ENCODE data around the gene MICAL1.

The MICAL1 gene

DNA sequence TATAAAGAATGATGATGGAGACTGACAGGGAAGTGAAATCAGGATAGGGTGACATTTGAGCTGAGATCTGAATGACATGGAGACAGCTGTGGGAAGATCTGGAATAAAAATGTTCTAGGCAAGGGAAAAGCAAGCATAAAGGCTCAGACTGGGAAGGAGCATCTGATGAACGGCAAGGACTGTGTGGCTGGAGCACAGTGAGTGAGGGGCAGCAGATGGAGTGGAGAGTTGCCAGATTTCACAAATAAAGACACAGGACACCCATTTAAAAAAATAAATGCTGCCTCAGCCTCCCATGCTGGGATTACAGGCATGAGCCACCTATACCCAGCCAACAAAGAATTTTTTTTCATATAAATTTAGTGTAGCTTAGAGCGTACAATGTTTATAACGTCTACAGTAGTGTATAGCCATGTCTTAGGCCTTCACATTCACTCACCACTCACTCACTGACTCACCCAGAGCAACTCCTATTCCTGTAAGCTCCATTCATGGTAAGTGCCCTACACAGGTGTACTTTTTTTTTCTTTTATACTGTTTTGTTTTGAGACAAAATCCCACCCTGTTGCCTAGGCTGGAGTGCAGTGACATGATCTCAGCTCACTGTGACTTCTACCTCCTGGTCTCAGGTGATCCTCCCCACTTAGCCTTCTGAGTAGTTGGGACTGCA, 29.8 kb upstream of the MICAL1 start:
- H3K27ac ChIP-seq (replicated peaks): no peak overlapping the region
- no peaks in the 10 kb centered on the region for H3K27me3 ChIP-seq (ENCODE audit: insufficient read depth, poor library complexity, severe bottlenecking)
- TF ChIP-seq, protein P1, sequence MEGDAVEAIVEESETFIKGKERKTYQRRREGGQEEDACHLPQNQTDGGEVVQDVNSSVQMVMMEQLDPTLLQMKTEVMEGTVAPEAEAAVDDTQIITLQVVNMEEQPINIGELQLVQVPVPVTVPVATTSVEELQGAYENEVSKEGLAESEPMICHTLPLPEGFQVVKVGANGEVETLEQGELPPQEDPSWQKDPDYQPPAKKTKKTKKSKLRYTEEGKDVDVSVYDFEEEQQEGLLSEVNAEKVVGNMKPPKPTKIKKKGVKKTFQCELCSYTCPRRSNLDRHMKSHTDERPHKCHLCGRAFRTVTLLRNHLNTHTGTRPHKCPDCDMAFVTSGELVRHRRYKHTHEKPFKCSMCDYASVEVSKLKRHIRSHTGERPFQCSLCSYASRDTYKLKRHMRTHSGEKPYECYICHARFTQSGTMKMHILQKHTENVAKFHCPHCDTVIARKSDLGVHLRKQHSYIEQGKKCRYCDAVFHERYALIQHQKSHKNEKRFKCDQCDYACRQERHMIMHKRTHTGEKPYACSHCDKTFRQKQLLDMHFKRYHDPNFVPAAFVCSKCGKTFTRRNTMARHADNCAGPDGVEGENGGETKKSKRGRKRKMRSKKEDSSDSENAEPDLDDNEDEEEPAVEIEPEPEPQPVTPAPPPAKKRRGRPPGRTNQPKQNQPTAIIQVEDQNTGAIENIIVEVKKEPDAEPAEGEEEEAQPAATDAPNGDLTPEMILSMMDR (IDR thresholded peaks at IDR 0.05; ENCODE audit: insufficient read depth, low read length): no peak
- TF ChIP-seq SPI1 (IDR thresholded peaks at IDR 0.05; ENCODE audit: borderline replicate concordance, low read depth) (no peak), GABPA (IDR thresholded peaks at IDR 0.05; ENCODE audit: low read depth) (no peak), POLR2AphosphoS5 (IDR thresholded peaks at IDR 0.05; ENCODE audit: low read depth) (no peak)
- TF ChIP-seq, protein P2, sequence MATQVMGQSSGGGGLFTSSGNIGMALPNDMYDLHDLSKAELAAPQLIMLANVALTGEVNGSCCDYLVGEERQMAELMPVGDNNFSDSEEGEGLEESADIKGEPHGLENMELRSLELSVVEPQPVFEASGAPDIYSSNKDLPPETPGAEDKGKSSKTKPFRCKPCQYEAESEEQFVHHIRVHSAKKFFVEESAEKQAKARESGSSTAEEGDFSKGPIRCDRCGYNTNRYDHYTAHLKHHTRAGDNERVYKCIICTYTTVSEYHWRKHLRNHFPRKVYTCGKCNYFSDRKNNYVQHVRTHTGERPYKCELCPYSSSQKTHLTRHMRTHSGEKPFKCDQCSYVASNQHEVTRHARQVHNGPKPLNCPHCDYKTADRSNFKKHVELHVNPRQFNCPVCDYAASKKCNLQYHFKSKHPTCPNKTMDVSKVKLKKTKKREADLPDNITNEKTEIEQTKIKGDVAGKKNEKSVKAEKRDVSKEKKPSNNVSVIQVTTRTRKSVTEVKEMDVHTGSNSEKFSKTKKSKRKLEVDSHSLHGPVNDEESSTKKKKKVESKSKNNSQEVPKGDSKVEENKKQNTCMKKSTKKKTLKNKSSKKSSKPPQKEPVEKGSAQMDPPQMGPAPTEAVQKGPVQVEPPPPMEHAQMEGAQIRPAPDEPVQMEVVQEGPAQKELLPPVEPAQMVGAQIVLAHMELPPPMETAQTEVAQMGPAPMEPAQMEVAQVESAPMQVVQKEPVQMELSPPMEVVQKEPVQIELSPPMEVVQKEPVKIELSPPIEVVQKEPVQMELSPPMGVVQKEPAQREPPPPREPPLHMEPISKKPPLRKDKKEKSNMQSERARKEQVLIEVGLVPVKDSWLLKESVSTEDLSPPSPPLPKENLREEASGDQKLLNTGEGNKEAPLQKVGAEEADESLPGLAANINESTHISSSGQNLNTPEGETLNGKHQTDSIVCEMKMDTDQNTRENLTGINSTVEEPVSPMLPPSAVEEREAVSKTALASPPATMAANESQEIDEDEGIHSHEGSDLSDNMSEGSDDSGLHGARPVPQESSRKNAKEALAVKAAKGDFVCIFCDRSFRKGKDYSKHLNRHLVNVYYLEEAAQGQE (IDR thresholded peaks at IDR 0.05; ENCODE audit: insufficient replicate concordance, low read depth): no peak
- DNase-seq (ENCODE audit: low read depth in 1 of 2, low spot score in 1 of 2): no peak
- no peak overlapping the region for H3K4me3 ChIP-seq (replicated peaks; ENCODE audit: insufficient read depth, low read length)

GRCh38 chr6:109484122-109484521, 28.6 kb upstream of the MICAL1 start:
- Histone ChIP-seq H3K27me3 (ENCODE audit: insufficient read depth, poor library complexity, severe bottlenecking) (no peaks in the 10 kb centered on the region), H3K27ac (replicated peaks) (no peak overlapping the region), H3K4me3 (replicated peaks; ENCODE audit: insufficient read depth, low read length) (no peak overlapping the region)
- DNase-seq (ENCODE audit: low read depth in 1 of 2, low spot score in 1 of 2): no peak
- TF ChIP-seq, protein P2 (IDR thresholded peaks at IDR 0.05; ENCODE audit: insufficient replicate concordance, low read depth): no peak
- TF ChIP-seq SPI1 (IDR thresholded peaks at IDR 0.05; ENCODE audit: borderline replicate concordance, low read depth) (no peak), POLR2AphosphoS5 (IDR thresholded peaks at IDR 0.05; ENCODE audit: low read depth) (no peak), GABPA (IDR thresholded peaks at IDR 0.05; ENCODE audit: low read depth) (no peak)
- TF ChIP-seq, protein P1 (IDR thresholded peaks at IDR 0.05; ENCODE audit: insufficient read depth, low read length): no peak

DNA sequence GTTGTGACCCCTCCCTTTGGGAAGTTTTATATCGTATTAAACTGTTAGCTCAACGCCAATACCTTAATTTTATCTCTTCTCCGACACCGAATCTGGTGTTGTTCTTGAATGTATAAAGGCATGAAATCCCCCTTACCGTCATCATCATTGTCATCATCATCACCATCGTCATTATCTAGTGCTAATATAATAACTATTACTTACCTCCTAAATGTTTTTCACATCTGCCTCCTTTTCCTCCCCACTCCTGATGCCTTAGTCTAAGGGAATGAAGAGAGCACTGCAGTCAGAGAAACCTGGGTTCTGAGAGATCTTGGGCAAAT, 28.1 kb upstream of the MICAL1 start:
- TF ChIP-seq GABPA (IDR thresholded peaks at IDR 0.05; ENCODE audit: low read depth) (no peak), POLR2AphosphoS5 (IDR thresholded peaks at IDR 0.05; ENCODE audit: low read depth) (no peak), SPI1 (IDR thresholded peaks at IDR 0.05; ENCODE audit: borderline replicate concordance, low read depth) (no peak)
- TF ChIP-seq, protein P2 (IDR thresholded peaks at IDR 0.05; ENCODE audit: insufficient replicate concordance, low read depth): no peak
- TF ChIP-seq, protein P1 (IDR thresholded peaks at IDR 0.05; ENCODE audit: insufficient read depth, low read length): no peak
- peak overlapping the region; percentile 42 for H3K4me3 ChIP-seq (replicated peaks; ENCODE audit: insufficient read depth, low read length)
- no peak for DNase-seq (ENCODE audit: low read depth in 1 of 2, low spot score in 1 of 2)
- no peaks in the 10 kb centered on the region for H3K27me3 ChIP-seq (ENCODE audit: insufficient read depth, poor library complexity, severe bottlenecking)
- no peak overlapping the region for H3K27ac ChIP-seq (replicated peaks)
